ENCODE data around the gene SEZ6L.

Gene SEZ6L

GRCh38 chr22:26143806-26144325, 25.4 kb upstream of the SEZ6L start:
- Histone ChIP-seq H3K27me3 (ENCODE audit: insufficient read depth, poor library complexity, severe bottlenecking) (peaks cover 7% of the 10 kb centered on the region), H3K4me3 (replicated peaks; ENCODE audit: insufficient read depth, low read length) (no peak overlapping the region), H3K27ac (replicated peaks) (no peak overlapping the region)
- TF ChIP-seq REST (IDR thresholded peaks at IDR 0.05; ENCODE audit: insufficient replicate concordance, low read depth) (no peak), GABPA (IDR thresholded peaks at IDR 0.05; ENCODE audit: low read depth) (no peak), CTCF (IDR thresholded peaks at IDR 0.05; ENCODE audit: insufficient read depth, low read length) (no peak), SPI1 (IDR thresholded peaks at IDR 0.05; ENCODE audit: borderline replicate concordance, low read depth) (no peak), POLR2AphosphoS5 (IDR thresholded peaks at IDR 0.05; ENCODE audit: low read depth) (no peak)
- DNase-seq (ENCODE audit: low read depth in 1 of 2, low spot score in 1 of 2) = no peak

GRCh38 chr22:26159886-26160285, 9.4 kb upstream of the SEZ6L start:
- H3K27me3 ChIP-seq (ENCODE audit: insufficient read depth, poor library complexity, severe bottlenecking) = no peaks in the 10 kb centered on the region
- no peak overlapping the region for H3K27ac ChIP-seq (replicated peaks)
- DNase-seq (ENCODE audit: low read depth in 1 of 2, low spot score in 1 of 2) = no peak
- TF ChIP-seq SPI1 (IDR thresholded peaks at IDR 0.05; ENCODE audit: borderline replicate concordance, low read depth) (no peak), CTCF (IDR thresholded peaks at IDR 0.05; ENCODE audit: insufficient read depth, low read length) (no peak), REST (IDR thresholded peaks at IDR 0.05; ENCODE audit: insufficient replicate concordance, low read depth) (no peak), GABPA (IDR thresholded peaks at IDR 0.05; ENCODE audit: low read depth) (no peak), POLR2AphosphoS5 (IDR thresholded peaks at IDR 0.05; ENCODE audit: low read depth) (no peak)
- no peak overlapping the region for H3K4me3 ChIP-seq (replicated peaks; ENCODE audit: insufficient read depth, low read length)

GRCh38 chr22:26161746-26162145, 7.5 kb upstream of the SEZ6L start:
- H3K27me3 ChIP-seq (ENCODE audit: insufficient read depth, poor library complexity, severe bottlenecking) = no peaks in the 10 kb centered on the region
- TF ChIP-seq SPI1 (IDR thresholded peaks at IDR 0.05; ENCODE audit: borderline replicate concordance, low read depth) = no peak
- TF ChIP-seq GABPA (IDR thresholded peaks at IDR 0.05; ENCODE audit: low read depth) = no peak
- no peak for TF ChIP-seq POLR2AphosphoS5 (IDR thresholded peaks at IDR 0.05; ENCODE audit: low read depth)
- no peak for TF ChIP-seq CTCF (IDR thresholded peaks at IDR 0.05; ENCODE audit: insufficient read depth, low read length)
- TF ChIP-seq REST (IDR thresholded peaks at IDR 0.05; ENCODE audit: insufficient replicate concordance, low read depth) = no peak

More at GRCh38 chr22:26161746-26162145, 7.5 kb upstream of the SEZ6L start:
- DNase-seq (ENCODE audit: low read depth in 1 of 2, low spot score in 1 of 2) = no peak
- no peak overlapping the region for H3K4me3 ChIP-seq (replicated peaks; ENCODE audit: insufficient read depth, low read length)
- H3K27ac ChIP-seq (replicated peaks) = no peak overlapping the region
